BE2C (cell line): ENCODE measurements around the gene MAML2.

Experiments used
- DNase-seq: peaks from one replicate; pipeline ENCODE4 v3.0.0-alpha.2; 2020
- H3K27me3 ChIP-seq: fragments of 250-450 bp; sonication (Bioruptor Pico); 2 replicates; pipeline ENCODE4 v1.5.1; 2020; ENCODE audit warnings: mild to moderate bottlenecking
- H3K36me3 ChIP-seq: fragments of 250-450 bp; sonication (Bioruptor Pico); 2 replicates; pipeline ENCODE4 v1.5.1; 2020; ENCODE audit warnings: mild to moderate bottlenecking
- H3K4me1 ChIP-seq: fragments of 250-450 bp; sonication (Bioruptor Pico); 2 replicates; pipeline ENCODE4 v1.5.1; 2020
- H3K4me3 ChIP-seq: 2 replicates; pipeline ENCODE4 v1.5.1; 2011; ENCODE audit warnings: low read depth, low read length
- H3K9me3 ChIP-seq: fragments of 250-450 bp; sonication (Bioruptor Pico); 2 replicates; pipeline ENCODE4 v1.5.1; 2020
- CTCF ChIP-seq: IDR thresholded peaks from 2 replicates; pipeline ENCODE4 v1.5.1; 2012; ENCODE audit warnings: mild to moderate bottlenecking, low read depth, low read length

Gene MAML2

GRCh38 chr11:96280444-96280843 is 62.6 kb downstream of the MAML2 start:
- Histone ChIP-seq H3K27me3 (no peaks in the 10 kb centered on the region), H3K4me1 (peaks cover 11% of the 10 kb centered on the region; the same call in 1 of the 2 replicates), H3K36me3 (no peaks in the 10 kb centered on the region), H3K4me3 (no peak overlapping the region), H3K9me3 (no peaks in the 10 kb centered on the region; the same call in 1 of the 2 replicates)
- TF ChIP-seq CTCF, result no peak
- no peak for DNase-seq

- no peak for TF ChIP-seq CTCF
- no peak for DNase-seq
- Histone ChIP-seq H3K4me3 (no peak overlapping the region), H3K27me3 (no peaks in the 10 kb centered on the region), H3K36me3 (no peaks in the 10 kb centered on the region), H3K4me1 (peaks cover 11% of the 10 kb centered on the region; the same call in 1 of the 2 replicates), H3K9me3 (no peaks in the 10 kb centered on the region; the same call in 1 of the 2 replicates)
Measured at GRCh38 chr11:96279896-96280290, 63.1 kb downstream of the MAML2 start.

- Histone ChIP-seq H3K4me3 (no peak overlapping the region), H3K4me1 (peaks cover 11% of the 10 kb centered on the region; the same call in 1 of the 2 replicates), H3K27me3 (no peaks in the 10 kb centered on the region), H3K9me3 (no peaks in the 10 kb centered on the region; the same call in 1 of the 2 replicates), H3K36me3 (no peaks in the 10 kb centered on the region)
- TF ChIP-seq CTCF, result no peak
- no peak for DNase-seq
Measured at GRCh38 chr11:96279018-96279895, 63.7 kb downstream of the MAML2 start.

- no peak overlapping the region for H3K4me3 ChIP-seq
- no peaks in the 10 kb centered on the region; the same call in 1 of the 2 replicates for H3K9me3 ChIP-seq
- H3K4me1 ChIP-seq, result peaks cover 11% of the 10 kb centered on the region; the same call in 1 of the 2 replicates
- H3K27me3 ChIP-seq, result no peaks in the 10 kb centered on the region
- no peaks in the 10 kb centered on the region for H3K36me3 ChIP-seq
- TF ChIP-seq CTCF, result no peak
- no peak for DNase-seq
Measured at GRCh38 chr11:96278039-96278897, 64.7 kb downstream of the MAML2 start.

- Histone ChIP-seq H3K27me3 (no peaks in the 10 kb centered on the region), H3K9me3 (no peaks in the 10 kb centered on the region; the same call in 1 of the 2 replicates), H3K36me3 (no peaks in the 10 kb centered on the region), H3K4me3 (no peak overlapping the region), H3K4me1 (peaks cover 11% of the 10 kb centered on the region; the same call in 1 of the 2 replicates)
- TF ChIP-seq CTCF, result no peak
- no peak for DNase-seq
Measured at GRCh38 chr11:96277696-96278038, 65.3 kb downstream of the MAML2 start.
